HG03354 (cell line): ENCODE results near the gene CSF1.

ENCODE experiments used
- ATAC-seq: cut with Tn5 transposase; IDR thresholded peaks from one replicate; pipeline ENCODE4 v1.9.1; 2021; ENCODE audit warnings: mild to moderate bottlenecking; ENCODE audit not compliant: unreplicated experiment, poor library complexity, severe bottlenecking

Gene CSF1

GRCh38 chr1:109882288-109883245, 28.1 kb upstream of the CSF1 start:
- no peak for ATAC-seq

DNA sequence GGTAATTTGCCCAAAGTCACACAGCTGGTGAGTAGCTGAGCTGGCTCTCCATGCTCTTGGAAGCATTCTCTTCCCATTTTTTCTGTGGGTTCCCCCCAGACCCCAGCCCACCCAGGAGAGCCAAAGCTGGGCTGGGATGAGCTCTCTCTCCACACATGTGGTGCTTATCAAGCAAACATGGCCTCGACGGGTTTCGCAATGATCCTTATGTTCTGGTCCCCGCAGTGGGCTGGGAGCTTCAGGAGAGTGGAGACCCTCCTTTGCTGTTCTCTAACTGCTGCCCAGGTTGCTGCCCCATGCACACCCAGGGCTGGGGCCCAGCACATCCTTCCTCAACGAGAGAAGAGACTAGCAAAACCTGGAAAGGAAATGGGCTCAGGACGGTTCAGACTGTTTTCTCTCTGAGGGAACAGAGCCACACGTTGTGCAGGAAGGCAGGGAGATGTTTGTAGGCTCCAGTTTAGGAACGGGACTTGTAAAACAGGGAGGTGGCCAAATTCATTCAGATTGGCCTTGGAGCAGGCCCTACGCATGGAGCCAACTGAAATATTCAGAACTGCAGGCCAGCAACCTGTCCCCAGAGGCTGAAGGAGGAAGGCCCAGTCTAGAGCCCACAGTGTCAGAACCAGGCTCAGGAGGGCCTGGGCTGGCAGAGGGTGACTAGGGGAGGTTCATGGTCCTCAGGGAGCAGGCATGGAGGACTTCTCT, 27.2 kb upstream of the CSF1 start:
- no peak for ATAC-seq

DNA sequence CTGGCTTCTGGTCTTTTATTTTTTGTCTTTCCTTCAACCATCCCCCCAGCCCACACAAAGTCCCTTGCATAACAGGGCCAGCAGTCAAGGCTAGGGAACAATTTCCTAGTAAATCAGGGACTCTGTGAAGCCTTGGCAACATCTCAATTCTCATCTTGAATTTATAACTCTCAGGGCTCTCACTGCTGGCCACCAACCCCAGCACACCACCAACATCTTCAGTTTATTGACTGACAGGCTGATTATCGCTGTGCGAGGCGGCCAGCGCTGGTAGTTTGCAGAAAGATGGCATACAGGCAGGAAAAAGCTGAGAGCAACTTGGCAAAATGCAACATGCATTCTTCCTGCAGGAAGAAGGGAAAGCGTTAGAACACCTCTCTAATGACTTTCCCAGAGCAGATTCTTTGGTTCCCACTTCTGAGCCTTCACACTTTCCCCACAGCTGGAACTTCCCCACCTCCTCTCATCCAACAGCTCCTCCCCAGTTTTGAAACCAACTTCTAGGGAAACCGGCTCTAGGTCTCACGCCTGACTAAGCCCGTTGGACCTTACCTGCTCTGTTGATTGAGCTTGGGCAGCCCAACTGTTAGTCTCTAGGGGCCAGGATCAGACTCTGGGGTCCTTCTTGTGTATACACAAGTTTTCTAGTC, 26.3 kb upstream of the CSF1 start:
- ATAC-seq = no peak

- ATAC-seq = no peak
Measured at GRCh38 chr1:109885589-109885988, 25.1 kb upstream of the CSF1 start.

DNA sequence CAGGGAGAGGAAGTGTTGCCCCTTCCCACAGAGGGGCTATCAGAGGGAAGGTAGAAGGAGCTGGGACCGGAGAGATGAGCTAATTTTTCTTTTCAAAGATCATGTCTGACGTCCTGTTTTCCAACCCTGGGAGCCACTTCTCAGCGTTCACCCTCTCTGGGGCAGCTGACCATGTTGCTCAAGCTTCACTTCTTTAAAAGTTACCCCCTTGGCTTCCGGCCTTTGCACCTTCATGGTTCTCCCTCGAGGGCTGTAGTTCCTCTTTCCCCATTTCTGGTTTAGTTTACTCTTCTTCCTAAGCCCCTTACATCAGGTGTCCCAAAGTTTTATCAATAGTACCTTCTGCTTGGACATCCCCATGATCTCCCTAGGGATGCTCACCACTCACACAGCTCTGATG, 23.8 kb upstream of the CSF1 start:
- ATAC-seq = no peak

DNA sequence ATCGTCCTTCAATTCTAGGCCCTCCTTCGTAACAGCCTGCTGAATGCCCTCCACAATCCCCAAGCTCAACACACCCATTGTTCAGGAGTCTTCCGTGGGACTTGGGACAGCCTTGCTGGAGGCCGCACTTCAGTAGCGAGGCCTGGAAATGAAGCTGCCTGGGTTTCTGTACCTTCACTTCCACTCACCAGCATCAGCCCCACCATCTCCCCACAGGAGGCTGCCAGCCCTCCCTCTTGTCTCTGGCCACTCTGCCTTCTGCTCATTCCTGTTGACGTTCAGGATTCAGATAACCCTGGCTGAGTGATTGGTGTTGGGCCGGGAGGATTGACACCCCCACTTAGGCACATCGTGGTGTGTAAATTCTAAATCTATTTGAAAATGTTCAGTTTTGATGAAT, 23.4 kb upstream of the CSF1 start:
- ATAC-seq = no peak

- ATAC-seq = no peak
Measured at GRCh38 chr1:109887884-109888283, 22.8 kb upstream of the CSF1 start.

- no peak for ATAC-seq
Measured at GRCh38 chr1:109889094-109889493, 21.6 kb upstream of the CSF1 start.

- no peak for ATAC-seq
Measured at GRCh38 chr1:109890115-109890953, 20.3 kb upstream of the CSF1 start.

DNA sequence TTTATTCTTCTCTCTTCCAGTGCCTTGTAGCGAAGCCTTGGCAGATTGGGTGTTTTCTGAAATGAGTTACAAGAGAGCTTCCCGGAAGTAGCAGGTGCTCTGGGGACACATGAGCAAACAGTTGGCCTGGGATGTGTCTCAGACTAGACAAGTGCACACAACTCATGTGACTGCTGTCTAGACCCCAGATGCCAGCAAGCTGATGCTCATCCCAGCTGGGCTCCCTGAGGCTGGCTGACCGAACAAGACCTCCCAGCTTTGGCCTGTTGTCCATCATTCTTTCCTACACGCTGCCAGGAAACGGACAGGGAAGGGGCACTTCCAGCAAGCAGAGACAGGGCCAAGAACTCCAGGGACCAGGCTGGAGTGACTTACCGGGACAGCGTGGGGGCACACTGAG, 18.7 kb upstream of the CSF1 start:
- ATAC-seq = no peak

DNA sequence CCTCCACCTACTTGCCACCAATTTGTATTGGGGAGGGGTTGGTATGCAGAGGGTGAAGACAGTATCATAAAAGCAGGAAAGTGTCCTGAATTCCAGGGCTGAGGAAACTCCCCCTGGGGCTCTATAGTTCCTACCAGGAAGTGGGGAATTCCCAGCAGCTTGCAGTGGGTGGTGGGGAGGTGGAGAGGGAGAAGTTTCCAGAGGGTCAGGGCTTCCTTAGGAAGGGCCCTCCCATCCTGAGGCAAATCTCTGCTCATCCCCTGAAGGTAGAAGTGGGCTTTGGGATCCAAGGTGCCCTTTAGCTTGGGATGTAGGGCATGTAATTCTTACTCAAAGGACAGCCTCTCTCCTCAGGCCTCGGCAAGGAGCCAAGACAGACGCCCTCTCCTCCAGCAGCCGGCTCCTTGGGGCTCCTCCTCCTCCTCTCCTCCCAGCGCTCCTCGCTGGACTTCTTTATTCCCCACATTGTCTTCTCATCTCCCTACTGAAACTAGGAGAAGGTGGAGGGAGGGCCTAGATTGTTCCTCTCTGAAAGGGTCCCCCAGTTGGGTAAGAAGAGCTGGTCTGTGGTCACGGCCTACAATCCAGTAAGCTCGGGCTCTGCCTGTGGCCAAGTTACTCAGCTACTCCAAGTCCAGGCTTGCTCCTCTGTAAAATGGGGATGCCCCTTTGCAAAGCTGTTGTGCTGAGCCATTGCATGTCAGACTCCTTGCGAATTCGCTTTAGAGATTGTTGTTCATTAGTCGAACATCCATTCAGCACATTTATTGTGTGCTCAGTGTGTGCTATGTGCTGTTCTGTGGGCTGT, 17.9 kb upstream of the CSF1 start:
- ATAC-seq = no peak

- no peak for ATAC-seq
Measured at GRCh38 chr1:109893532-109894171, 17.0 kb upstream of the CSF1 start.

- ATAC-seq = no peak
Measured at GRCh38 chr1:109894823-109895719, 15.6 kb upstream of the CSF1 start.

DNA sequence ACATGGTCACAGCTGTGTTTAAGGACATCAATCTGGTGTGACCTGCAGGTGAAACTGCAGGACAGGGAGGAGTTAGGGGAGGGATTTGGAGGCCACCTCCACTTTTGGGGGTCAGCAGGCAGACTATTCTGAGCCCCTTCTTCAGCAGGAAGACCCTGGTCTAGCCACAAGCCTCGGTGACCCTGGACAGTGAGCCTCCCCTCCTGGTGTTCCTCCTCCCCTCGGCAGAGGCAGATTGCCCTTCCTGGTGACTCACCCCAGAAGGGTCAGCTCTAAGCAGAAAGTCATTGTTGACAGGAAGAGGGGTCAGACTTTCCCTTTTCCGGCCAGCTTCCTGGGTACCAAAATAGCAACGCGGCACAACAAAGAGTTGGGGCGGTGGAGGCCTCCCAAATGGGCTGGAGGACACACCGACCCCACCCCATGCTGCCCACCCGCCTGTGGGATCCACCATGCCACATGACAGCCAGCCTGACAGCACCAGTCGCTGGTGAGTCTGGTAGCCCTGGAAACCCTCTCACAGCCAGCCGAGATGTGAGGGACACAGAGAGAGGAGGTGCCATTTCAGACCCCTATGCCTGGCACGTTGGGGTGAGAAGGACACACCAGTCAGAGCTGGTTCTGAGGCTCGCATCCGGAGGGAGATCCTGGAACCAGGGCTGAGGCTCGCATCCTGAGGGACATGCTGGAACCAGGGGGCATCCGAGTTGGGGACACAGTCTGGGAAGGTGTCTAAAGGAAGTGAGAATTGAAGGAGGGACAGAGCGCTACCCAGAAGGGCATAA, 14.7 kb upstream of the CSF1 start:
- no peak for ATAC-seq

DNA sequence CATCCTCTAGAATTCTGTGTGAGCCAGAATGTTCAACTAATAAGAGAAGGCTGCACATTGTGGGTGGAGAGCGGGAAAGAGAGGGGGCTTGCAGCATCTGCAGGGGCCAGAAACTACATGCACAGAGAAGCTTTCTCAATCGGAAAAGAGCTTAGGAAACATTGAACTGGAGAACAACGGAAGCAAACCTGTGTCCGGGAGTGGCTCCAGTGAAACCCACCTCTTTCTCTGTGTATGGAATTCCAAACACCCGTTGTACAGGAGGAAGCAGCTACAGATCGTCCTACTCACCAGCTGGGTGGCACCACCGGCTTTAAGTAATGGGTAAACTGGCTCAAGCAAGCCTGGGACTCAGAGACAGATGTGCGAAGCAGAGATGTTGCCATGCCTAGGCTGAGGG, 14.0 kb upstream of the CSF1 start:
- ATAC-seq = no peak

GRCh38 chr1:109897259-109897955, 13.2 kb upstream of the CSF1 start:
- ATAC-seq = no peak
